Type B pancreatic cell (in vitro differentiated cells): Measurements from ENCODE around the gene CCDC85B. TPM values are rescaled to one million over a fixed set of nuclear protein-coding genes. Genes with fewer than 3 reads are reported as not detected.

Source experiments
- DNase-seq: peaks from one replicate; pipeline ENCODE4 v3.0.0; 2021; ENCODE audit warnings: mixed read lengths; ENCODE audit not compliant: unreplicated experiment; ENCODE audit errors: extremely low spot score
- H3K27ac Mint-ChIP-seq: 2 replicates; pipeline ENCODE4 v1.8.0; 2021; ENCODE audit warnings: mild to moderate bottlenecking, mixed read lengths
- H3K27me3 Mint-ChIP-seq: 2 replicates; pipeline ENCODE4 v1.8.0; 2021; ENCODE audit warnings: mixed read lengths
- H3K36me3 Mint-ChIP-seq: 2 replicates; pipeline ENCODE4 v1.8.0; 2021; ENCODE audit warnings: mixed read lengths
- H3K4me1 Mint-ChIP-seq: one replicate; pipeline ENCODE4 v1.8.0; 2021; ENCODE audit warnings: mixed read lengths; ENCODE audit not compliant: unreplicated experiment
- H3K4me3 Mint-ChIP-seq: 2 replicates; pipeline ENCODE4 v1.8.0; 2021; ENCODE audit warnings: mild to moderate bottlenecking, mixed read lengths
- H3K9me3 Mint-ChIP-seq: 2 replicates; pipeline ENCODE4 v1.8.0; 2021; ENCODE audit warnings: mixed read lengths
- CTCF ChIP-seq: fragments of 200-600 bp; sonication (generic); conservative IDR thresholded peaks from 2 replicates; pipeline ENCODE4 v1.5.0; 2021; ENCODE audit warnings: antibody characterized with exemption, mild to moderate bottlenecking
- total RNA-seq: library from RNA; stranded (reverse); gene quantifications from 2 replicates; pipeline ENCODE4 v1.2.1, GENCODE V29; 2021; ENCODE audit warnings: low replicate concordance

Gene CCDC85B
- total RNA-seq, 1 donor from 2014 or later: 14.3 TPM

- no peaks in the 10 kb centered on the region for H3K27me3 Mint-ChIP-seq
- no peak overlapping the region for H3K27ac Mint-ChIP-seq
- peaks cover 4% of the 10 kb centered on the region for H3K36me3 Mint-ChIP-seq
- no peak for DNase-seq
- peaks cover 21% of the 10 kb centered on the region for H3K4me1 Mint-ChIP-seq
- H3K9me3 Mint-ChIP-seq: no peaks in the 10 kb centered on the region
- H3K4me3 Mint-ChIP-seq: no peak overlapping the region
- TF ChIP-seq CTCF: no peak
Observed at GRCh38 chr11:65864706-65865471, 25.6 kb upstream of the CCDC85B start.

DNA sequence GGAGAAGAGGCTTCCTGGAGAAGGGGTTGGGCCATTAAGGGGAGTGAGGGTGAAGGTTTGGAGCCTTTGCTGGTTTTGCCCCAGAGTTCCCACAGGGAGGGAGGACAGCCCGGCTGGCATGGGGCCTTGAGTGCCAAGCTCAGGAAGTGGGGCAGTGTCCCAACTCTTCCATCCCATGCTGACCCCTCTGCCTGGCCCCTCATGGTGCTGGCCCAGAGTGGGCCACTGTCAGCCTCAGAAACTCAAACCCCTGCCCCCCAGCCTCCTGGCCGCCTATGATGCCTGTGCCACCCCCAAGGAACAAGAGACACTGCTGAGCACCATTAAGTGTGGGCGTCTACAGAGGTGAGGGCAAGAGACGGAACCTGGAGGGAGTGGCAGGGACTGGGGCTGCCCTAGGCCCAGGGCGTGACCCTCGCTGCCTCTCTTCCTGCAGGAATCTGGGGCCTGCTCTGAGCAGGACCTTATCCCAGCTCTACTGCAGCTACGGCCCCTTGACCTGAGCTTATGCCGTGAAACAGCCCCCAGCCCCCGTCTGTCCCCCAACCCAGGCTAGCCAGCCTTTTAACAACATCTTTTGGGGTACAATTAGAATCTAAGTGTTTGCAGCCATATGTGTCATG is 24.8 kb upstream of the CCDC85B start:
- no peak for DNase-seq
- Mint-ChIP-seq H3K9me3 (no peaks in the 10 kb centered on the region), H3K4me1 (peaks cover 21% of the 10 kb centered on the region), H3K36me3 (peaks cover 4% of the 10 kb centered on the region), H3K27ac (no peak overlapping the region), H3K27me3 (no peaks in the 10 kb centered on the region), H3K4me3 (no peak overlapping the region)
- TF ChIP-seq CTCF: no peak

GRCh38 chr11:65866509-65867283 is 23.8 kb upstream of the CCDC85B start:
- Mint-ChIP-seq H3K9me3 (no peaks in the 10 kb centered on the region), H3K4me3 (peak overlapping the region; percentile 79), H3K36me3 (peaks cover 4% of the 10 kb centered on the region), H3K27ac (peak overlapping the region; percentile 37), H3K27me3 (no peaks in the 10 kb centered on the region), H3K4me1 (peaks cover 14% of the 10 kb centered on the region)
- DNase-seq: no peak
- TF ChIP-seq CTCF: no peak

DNA sequence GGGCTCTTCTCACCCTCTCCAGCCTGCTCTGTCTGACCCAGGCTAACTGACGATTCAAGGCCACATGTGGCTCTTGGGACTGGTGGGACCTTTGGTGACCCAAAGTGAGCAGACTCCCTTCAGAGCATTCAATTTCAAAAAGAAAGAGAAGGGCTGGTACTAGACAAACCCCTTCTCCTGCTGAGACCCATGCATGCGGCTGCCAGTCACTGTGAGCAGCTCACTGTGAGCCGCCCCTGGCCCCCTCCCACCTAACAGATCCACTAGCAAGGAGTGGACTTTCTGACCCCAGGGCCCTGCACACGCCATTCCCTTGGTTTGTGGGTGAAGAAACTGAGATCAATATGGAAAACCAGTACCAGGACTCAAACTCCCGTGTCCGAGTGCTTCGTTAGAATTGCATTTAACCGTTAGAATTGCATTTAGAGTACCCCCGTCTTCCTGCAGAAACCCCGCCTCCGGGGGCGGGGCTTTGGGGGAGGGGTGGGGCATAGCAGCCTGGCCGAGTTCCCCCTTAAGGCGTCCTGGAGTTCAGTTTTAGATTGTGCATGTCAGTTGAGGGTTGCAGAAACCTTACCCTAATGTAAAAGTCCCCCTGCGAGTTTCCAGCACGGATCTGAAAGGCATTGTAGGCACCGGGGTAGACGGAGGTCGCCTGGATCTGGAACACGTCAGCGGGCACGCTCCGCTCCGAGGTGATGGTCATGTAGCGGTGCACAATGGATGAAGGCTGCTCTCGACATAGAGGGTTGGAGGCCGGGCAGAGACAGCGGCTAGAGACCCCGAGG is 23.0 kb upstream of the CCDC85B start:
- no peaks in the 10 kb centered on the region for H3K27me3 Mint-ChIP-seq
- H3K27ac Mint-ChIP-seq: peak overlapping the region; percentile 37
- no peak for DNase-seq
- peak overlapping the region; percentile 79 for H3K4me3 Mint-ChIP-seq
- peaks cover 13% of the 10 kb centered on the region for H3K4me1 Mint-ChIP-seq
- H3K36me3 Mint-ChIP-seq: peaks cover 4% of the 10 kb centered on the region
- no peak for TF ChIP-seq CTCF
- H3K9me3 Mint-ChIP-seq: no peaks in the 10 kb centered on the region

DNA sequence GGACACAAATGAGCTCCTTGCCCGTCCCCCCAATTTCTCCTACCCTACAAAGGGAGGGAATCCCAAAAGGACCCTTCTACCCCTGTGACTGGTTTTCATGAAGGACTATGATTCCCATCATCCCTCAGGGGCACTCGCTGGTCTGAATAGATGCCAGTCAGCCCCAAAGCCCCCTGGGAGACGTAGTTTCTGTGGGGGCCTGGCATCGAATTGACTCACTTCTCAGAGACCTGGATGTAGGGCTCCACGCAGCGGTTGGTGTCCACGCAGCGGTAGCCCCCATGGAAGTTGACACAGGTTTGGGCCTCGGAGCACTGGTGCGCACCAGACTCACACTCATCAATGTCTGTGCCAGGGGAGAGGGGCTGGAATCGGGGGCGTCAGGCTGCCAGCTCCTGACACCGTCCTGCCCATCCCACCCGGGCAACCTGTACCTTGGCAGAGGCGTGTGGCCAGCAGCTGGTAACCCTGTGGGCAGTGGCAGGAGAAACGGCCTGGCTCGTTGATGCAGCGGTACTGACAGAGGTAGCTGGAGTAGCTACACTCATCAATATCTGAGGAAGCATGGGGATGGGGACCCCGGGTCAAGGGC is 22.3 kb upstream of the CCDC85B start:
- Mint-ChIP-seq H3K36me3 (no peaks in the 10 kb centered on the region), H3K27ac (peak overlapping the region; percentile 37), H3K4me3 (peak overlapping the region; percentile 79), H3K4me1 (peaks cover 11% of the 10 kb centered on the region), H3K27me3 (peaks cover 3% of the 10 kb centered on the region), H3K9me3 (no peaks in the 10 kb centered on the region)
- no peak for TF ChIP-seq CTCF
- DNase-seq: no peak
